Fibroblast of skin of left biceps (primary cell): ENCODE data around the gene SLIT1.

ENCODE experiments used
- DNase-seq, 2 experiments: peaks; one replicate each; pipeline ENCODE4 v3.0.0-alpha.2; 2013; ENCODE audit warnings: low read depth in 2 of 2

SLIT1 gene

DNA sequence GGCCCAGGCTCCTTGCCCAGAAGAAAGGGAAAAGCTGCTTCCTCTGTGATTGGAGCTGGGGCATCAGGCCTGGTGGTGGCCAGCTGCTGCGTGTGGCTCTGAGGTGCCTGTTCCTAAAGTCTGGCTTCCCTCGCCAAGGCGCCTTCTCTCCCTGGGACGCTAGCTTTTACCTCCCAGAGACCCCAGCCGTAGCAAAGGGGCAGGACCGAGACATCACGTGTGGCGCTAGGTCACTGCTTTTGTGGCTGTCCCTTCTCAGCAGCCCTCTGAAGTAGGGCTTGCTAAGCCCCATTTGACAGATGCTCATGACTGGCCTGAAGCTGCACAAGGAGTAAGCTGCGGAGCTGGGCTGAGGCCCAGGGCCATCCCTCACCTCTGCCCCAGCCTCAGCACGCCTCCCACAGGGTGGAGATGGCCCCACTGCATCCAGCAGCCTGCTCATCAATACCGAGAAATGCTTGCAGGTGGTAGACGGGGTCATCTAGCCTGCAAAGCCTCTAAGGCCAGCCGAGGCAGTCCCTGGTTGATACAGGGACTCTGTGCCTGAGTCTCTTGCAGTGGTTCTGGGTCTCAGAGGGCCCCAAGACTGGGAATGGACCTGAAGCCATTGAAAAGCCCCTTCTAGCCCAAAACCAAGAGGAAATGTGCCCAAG is 182.5 kb downstream of the SLIT1 start:
- no peak for DNase-seq

DNA sequence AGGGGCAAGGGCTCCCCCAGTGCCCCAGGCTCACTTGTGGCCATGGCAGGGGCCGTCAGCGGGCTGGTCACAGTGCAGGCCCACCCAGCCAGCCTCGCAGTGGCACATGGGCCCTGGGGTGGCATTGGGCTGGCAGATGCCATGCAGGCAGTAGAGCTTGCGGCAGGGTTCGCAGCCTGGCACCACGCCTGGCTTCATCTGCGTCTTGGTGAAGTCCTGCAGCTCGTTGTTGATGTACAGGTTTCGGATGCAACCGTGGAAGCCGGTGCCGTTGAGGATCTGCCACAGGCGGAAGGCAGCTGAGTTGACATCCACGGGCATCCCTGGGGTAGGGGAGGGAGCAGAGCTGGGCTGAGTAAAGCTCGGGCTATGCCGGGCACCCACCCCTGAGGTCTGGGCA is 183.1 kb downstream of the SLIT1 start:
- no peak for DNase-seq

DNA sequence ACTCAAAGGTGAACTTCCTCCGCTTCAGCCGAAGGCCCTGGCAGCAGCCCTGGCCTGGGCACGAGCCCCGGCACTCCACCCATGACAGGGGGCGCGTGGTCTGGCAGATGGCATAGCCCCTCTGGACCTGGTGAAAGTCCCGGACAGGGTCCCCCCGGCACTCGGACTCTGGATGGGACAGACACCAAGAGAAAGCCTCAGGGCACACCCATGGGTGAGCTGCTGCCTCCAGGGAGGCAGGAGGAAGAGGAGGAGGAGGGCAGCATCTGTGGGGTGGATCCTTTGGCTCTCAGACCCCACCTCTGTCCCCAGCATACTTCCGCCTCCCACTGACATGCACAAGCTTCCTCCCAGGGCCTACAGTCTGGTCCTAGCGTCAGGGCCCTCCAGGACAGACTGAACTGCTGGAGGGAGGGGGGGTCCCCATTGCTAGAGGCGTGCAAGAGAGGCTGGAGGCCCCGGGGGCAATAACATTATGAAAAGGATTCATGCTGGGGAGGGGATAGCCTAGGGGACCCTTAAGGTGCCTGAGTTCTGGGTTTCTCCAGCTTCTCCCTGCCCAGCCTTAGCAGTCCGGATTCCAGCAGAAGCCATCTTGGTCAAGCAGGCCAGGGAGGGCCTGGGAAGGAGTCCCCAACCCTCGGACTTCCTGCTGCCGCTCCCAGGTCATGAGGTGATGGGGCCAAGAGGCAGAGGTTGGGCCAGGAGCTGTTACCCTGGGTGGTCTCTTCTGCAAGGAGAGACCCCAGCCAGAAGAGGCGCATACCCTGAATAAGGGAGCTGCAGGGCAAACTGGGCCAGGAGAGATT is 184.4 kb downstream of the SLIT1 start:
- no peak for DNase-seq

DNA sequence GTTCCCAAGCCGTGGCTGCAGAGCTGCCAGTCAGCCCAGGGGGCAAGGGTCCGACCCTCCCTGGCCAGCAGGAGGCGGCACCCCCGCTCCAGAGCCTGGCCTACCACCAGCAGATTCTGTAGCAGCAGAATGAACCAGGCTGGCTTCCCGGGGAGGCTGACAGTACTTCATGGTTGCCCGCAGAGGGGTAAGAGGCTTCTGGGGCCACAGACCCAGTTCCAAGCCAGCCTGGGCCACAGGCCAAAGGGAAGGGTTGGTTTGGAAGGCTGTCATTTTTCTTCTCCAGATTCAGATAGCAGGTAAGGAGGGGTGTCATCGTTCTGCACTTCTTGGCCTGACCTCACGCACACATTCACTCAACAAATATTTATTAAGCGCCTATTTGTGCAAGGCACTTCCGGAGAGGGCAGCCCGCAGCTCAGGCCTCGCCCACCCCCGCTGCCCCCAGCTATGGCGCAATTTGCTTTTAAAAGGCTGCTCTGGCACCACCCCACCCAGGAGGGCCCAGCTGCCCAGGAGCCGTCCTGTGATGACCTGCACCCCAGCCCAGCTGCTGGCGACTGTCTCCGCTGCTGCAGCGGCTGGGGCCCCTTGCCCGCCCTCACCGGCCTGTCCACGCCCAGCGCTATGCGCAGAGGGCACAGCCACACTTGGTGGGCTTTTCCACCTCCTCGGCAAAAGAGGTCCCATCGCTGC is 185.1 kb downstream of the SLIT1 start:
- DNase-seq: no peak

DNA sequence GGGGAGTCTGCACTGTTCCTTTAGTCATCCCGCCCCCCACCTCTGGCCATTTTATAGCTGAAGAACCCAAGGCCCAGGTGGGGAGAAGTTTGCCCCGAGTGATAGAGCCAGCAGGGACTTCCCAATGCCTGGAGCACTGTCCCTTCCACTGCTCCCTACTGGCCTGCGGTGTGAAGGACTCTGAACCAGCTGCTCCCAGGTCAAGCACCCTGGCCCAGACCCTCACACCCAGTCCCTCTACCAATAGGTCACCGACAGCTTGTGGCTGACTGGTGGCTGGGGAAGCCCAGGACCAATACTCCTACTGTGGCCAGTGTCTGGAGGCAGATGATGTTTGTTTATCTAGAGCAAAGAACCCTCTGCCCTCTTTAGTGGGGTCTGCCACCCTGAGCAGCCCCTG is 185.8 kb downstream of the SLIT1 start:
- no peak for DNase-seq

DNA sequence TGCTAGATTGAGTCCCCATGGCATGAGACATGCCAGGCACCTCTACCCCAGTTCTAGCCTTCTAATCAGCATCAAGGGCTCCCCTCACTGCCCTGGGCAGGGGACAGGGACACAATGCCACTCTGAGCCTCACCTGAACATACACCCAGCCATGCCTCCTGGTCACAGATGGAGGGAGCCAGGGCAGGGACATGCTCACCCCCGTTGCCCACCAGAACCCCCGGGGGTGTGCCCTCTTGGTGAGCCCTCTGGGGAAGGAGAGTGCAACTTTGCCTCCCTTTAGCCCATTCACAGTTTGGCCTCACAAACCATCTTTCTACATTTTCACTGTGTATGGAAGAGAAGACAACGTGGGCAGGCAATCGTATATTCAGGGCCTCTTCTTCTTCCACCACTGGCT is 186.4 kb downstream of the SLIT1 start:
- no peak for DNase-seq

DNA sequence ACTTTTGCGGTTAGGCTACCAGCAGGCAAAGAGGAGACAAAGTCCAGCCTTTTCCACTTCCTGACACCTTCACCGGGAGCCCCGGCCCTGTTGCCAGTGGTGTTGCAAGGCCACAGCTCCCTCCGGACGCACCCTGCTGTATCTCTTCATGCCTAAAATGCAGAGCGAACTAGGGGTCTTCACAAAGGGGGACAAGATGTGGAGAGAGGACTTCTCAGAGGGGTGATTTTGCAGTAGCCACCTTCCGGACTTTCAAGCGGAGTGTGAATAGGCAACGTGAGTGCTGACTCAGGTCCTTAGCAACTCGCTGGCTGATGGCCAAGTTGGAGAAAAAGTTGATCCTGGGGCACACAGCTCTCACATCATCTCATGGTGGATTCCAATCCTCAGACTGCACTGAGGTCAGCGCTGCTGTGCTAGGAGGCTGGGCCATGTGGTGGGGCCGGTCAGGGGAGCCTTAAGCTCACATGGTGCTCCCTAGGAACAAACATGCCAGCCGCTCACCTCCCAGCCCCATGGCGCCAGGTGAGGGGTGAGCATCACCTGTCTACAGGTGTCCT is 187.3 kb downstream of the SLIT1 start:
- peak in 1 of 2 experiments; percentile 19 for DNase-seq

DNA sequence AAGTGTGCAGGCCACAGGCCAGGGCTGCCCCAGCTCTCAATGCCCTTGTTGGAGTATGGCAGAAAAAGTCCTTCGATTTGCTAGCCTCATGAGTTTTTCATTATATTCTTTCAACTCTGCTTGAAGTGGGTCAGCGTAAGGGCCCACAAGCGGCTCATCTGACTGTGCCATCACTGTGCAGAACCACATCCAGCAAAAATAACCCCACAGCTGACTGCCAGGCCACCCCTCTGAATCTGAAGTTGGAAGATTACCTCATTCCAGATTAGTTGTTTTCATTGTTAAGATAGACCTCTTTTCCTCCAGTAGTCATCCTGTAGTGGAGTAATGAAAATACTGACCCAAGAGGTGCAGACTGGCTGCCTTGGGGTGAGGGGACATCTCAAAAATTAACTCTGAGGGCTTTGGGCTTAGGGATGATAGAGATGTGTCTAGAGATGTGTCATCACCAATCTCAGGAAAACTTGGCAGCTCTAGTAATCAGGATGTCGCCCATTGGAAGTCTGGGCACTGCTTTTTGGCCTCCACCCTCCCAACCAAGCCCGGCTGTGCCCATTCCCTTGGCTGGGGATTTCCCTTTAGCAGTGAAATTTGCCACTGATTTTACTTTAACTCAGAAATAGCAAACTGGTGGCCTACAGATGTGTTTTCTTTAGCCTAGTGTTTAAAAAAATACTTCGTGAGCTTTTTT is 189.3 kb downstream of the SLIT1 start:
- DNase-seq: no peak

DNA sequence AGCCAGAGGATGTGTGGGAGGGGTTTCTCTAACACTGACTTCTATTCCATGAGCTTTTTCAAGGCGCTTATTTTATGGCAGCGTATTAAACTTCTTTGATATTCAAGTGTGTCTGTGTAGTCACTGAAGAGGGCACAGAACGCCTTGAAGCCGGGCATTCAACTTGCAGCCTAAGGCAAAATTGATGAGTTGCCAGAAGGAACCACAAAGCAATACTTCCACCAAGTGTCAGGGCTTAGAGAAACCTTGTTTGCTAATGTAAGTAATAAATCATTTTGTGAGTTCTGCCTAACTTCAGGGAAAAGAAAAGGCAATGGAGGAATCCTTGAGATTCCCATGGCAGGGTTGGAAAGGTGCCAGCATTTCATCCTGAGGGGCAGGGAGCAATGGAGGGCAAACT is 189.9 kb downstream of the SLIT1 start:
- DNase-seq: no peak

DNA sequence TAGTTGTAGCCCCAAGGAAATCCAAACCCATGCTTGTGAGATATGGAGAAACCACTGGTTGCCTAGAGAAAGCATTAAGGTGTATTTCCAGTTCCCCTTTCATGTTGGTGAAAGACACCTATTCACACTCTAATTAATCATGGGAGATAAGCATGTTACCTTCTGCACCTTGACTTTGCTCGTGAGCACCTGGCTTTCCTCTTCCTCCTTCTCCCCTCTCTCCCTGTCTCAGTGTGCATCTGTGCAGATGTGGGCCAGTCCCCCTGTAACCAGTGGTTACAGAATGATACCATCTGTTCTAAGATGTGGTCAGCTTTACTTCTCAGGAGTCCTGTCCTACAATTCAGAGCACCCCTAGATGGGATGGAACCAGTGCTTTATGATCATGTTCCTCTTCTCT is 193.0 kb downstream of the SLIT1 start:
- DNase-seq: no peak

DNA sequence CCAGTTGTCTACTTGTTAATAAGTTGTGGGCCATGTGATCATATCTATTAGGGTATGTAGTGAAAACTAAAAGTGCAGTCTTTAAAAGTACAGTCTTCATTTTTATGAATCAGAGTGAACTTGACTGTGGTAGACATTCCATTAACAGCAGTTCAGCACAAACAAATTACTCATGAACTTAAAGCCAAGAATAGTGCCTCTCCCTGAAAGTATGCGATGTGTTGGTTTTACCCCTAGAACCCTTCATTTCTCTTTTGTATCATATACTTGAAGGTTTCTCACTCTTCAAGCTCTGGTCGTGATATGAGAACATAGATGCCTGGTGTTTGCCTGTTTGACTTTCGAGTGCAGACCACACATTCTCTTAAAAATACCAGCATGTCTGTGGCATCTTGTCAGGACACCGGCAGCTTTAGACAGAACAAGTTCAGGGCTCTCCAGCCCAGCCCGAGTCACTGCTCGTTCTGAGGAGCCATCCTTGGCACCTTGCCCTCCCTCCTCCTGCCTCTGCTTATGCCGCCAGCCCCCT is 194.4 kb downstream of the SLIT1 start:
- peak in 1 of 2 experiments; percentile 37 for DNase-seq

DNA sequence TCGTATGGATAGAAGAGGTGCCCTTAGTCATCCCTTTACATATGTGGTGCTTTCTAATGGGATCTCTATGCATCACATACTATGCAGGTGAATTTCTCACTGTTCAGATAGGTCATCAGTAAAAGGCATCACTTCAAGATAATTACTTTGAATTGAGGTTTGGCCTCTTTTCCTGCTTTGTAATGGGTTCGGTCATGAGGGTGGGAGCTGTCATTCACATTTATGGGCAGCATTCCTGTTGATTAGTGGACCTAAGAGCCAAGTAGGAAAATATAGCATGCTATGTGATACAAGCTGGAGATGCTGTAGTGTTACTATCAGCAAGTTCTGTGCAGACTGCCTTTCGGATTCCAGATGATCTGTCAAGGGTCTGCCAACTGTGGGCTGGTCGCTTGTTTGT is 197.3 kb downstream of the SLIT1 start:
- DNase-seq: no peak

DNA sequence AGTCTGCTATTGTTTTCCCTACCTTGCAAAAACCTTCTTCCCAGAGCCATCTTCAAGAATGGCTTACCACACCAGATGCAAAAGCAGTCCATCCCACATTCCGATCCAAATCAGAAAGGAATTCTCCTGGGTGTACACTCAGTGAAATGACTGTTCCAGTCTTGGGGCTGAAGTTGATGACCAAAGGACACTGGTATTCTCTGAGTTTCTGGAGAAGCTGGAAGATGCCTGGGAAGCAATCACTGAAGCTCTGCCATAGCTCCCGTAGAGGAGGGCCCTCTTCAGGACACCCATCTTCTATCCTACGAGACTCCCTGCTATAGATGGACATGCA is 197.9 kb downstream of the SLIT1 start:
- no peak for DNase-seq

DNA sequence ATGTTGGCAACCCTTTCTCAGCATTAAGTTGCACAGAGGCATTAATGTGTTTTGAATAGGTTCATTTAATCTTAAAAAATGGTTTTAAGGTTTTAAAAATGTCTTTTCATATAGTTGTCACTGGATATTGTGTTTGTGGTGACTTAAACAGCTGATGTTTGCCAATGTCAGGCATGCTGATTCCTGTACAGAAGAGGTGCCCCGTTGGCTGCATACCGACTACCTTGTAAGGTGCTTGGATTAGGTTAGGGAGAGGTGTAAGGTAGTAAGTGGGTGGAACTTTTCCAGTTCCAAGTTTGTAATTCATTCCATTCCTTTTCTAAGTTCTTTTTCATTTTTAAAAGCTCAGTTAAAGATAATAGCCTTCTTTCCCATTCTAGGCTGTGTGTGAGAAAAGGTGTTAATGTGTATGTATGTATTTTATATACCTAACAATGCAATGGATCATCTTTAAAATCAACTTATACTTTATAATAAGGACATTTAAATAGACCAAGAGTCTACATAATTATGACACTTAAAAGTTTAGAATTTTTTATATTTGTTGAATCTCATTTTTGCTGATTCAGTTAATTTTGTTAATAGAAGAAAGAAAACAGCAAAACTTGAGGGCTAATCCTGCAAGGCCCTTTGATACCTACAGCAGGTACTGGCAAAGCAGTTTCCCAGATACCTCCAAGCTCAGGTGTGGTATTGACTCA is 198.5 kb downstream of the SLIT1 start:
- no peak for DNase-seq

DNA sequence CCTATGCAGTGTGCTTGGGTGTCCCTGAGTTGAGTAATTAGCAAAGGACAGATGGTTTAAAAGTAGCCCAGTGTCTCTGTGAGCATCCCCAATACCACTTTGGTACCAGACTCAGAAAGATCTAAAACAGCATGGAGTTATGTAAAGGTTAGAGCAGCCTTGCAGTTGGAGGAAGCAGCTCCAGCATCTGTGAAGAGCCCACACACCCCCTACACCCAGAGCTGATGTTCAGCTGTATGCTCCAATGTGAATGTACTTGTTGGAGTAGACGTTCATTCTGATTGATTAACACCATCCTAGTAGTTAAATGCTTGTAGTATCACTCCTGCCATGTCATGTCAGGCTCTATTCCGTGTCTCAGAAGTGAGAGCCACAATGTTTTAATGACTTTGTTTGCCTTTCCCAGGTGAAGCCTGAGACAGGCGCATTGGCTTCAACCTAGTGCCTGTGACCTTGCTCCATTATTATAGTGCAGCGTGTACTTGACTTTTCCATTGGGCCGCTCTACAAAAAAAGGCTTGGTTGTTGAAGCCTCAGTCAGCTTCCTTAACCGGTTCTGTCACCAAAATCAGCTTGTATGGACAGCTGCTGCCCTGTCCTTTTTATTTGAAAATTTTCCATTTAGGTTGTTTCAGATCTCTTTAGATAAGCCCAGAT is 199.4 kb downstream of the SLIT1 start:
- no peak for DNase-seq

DNA sequence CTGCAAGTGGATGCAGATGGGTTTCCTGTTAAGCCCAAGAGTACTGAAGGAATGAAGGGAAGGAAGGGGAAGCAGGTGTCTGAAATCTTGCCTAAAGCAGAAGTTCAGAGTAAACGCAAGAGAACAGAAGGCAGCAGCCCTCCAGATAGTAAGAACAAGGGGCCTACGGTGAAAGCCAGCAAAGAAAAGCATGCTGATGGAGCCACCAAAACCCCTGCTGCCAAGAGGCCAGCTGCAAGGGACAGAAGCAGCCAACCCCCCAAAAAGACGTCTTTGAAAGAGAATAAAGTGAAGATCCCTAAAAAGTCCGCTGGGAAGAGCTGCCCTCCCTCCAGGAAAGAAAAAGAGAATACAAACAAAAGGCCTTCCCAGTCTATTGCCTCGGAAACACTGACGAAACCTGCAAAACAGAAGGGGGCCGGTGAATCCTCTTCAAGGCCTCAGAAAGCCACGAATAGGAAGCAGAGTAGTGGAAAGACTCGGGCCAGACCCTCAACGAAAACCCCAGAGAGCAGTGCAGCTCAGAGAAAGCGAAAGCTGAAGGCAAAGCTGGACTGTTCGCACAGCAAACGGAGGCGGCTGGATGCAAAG is 201.1 kb downstream of the SLIT1 start:
- no peak for DNase-seq

DNA sequence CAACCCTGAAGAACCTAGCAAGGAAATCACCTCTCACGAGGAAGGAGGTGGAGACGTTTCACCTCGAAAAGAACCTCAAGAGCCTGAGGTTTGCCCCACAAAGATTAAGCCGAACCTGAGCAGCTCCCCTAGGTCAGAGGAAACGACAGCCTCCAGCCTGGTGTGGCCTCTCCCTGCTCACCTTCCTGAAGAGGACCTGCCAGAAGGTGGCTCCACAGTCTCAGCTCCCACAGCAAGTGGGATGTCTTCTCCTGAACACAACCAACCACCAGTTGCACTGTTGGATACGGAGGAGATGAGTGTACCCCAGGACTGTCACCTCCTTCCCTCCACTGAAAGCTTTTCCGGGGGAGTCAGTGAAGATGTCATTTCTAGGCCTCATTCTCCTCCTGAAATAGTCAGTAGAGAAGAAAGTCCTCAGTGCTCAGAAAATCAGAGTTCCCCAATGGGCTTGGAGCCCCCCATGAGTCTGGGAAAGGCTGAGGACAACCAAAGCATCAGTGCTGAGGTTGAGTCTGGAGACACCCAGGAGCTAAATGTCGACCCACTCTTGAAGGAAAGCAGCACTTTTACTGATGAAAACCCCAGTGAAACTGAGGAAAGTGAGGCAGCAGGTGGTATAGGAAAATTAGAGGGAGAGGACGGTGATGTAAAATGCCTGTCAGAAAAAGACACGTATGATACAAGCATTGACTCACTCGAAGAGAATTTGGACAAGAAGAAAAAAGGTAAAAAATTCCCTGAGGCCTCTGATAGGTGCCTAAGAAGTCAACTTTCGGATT is 203.4 kb downstream of the SLIT1 start:
- no peak for DNase-seq

DNA sequence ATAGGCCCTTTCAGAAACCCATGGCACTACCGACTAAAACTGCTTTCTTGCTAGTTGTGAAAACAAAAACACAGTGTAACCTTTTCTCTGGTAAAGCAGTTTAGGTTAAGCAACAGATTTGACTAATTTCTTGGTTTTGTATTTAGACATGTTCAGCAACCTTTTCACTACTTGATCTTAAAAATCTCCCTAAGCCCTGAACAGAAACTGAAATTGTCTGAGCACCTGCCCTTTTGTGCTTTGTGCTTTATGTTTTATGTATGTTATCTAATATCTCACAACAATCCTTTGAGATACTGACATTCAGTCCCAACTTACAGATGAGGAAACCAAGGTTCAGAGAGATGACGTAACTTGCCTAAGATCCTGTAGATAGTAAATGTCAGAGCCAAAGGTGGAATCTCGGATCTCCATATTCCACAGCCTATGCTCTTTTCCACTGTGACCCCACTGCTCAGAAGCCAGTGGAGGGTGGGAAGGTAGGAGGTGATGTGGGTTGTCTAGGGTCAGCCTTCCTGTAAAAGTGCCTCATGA is 207.1 kb downstream of the SLIT1 start:
- no peak for DNase-seq

DNA sequence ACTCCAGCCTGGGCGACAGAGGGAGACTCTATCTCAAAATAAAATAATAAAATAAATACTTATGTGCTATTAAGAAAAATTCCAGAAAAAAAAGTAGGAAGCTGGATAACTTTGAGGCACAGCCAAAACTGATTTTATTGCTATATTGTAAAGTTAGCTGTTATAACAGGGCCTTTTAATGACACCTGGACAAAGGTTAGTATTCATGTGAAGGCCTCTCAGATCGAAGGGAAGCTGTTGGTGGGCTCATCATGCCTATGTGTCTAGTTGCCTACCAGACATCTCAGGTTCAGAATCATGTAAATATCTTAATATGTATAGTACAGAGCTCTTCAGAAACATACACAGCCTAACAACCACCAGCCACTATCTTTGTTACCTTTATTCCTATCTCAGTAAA is 210.6 kb downstream of the SLIT1 start:
- no peak for DNase-seq
